Measurements from ENCODE around the gene DUSP23.

Gene DUSP23

DNA sequence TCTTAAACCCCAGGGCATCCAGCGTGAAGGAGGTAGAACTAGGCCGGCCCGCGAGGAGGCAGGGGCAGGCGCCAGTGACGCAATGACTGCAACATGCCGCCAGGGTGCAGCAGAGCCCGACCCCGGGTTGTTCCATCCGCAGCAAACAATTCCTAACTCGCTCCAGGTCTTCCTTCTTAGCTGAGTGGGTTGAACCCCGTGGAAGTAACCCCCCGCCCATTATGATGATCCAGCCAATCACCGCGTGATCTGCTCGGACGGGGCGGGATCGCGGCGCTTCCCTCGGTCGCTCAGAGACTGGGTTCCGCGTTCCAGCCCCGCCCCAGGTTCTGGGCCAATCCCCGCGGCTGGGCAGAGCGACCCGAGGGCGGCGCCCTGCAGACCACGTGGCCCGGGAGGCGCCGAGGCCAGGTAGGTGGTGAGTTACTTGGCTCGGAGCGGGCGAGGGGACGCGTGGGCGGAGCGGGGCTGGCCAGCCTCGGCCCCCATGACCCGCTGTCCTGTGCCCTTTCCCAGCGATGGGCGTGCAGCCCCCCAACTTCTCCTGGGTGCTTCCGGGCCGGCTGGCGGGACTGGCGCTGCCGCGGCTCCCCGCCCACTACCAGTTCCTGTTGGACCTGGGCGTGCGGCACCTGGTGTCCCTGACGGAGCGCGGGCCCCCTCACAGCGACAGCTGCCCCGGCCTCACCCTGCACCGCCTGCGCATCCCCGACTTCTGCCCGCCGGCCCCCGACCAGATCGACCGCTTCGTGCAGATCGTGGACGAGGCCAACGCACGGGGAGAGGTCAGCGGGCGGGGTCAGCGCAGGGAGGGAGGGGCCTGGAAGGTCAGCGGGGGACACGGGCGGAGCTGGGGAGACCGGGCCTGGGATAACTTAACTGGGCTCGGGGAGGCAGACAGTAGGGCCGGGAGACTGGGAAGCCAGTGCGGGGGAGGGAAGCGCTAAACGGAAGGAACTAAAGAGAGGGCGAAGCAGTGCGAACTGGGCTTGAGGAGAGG lies at the start of gene DUSP23:
Gene DUSP23 (plus strand): TSS at position 380 of the 1,000 bp plus-strand sequence. CDS start 139 bp downstream, at position 519.
- TF ChIP-seq CTCF (conservative IDR thresholded peaks at IDR 0.05; ENCODE audit: low read depth, low read length) = peak; percentile 86
- DNase-seq (ENCODE audit: low read depth) = peak; percentile 94
- H3K4me3 ChIP-seq (ENCODE audit: low read length) = peak within 1 kb of the TSS; percentile 61

- no peak for DNase-seq (ENCODE audit: low read depth)
- no peak for TF ChIP-seq CTCF (conservative IDR thresholded peaks at IDR 0.05; ENCODE audit: low read depth, low read length)
- H3K4me3 ChIP-seq (ENCODE audit: low read length) = no peak overlapping the region
Observed at GRCh38 chr1:159737238-159737916, 43.4 kb upstream of the DUSP23 start.

DNA sequence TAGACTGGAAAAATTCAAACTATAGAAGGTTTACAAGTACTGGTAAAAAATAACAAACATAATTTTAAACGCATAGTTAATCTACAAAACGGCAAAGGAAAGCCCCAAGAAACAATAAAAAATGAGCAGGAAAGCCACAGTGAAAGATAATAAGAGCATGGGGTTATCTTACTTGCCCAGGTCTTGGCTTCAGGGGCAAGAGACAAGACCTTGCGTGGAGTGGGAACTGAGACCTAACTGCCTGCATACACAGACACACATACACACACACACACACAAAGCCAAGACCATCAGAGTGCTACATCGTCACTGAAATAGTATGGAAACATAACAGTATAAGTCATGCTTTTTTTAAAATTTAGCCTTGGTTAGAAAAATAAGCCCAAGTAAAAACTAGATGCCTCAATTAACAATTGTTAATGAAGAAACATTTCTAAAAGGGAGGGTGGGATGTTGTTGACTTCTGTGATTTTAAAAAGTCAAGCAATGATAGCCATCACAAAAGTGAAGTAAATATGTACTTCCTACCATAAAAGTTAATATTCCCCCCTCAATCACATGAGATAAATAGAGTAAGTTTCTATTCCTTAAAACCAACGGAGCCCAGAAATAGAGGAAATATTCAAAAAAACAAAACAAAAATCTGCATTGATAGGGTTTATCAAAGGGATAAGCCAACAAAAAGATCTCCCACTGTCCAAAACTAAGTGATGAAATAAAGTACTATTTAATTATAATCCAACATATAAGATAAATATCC lies 36.9 kb upstream of the DUSP23 start:
- DNase-seq (ENCODE audit: low read depth) = no peak
- no peak overlapping the region for H3K4me3 ChIP-seq (ENCODE audit: low read length)
- TF ChIP-seq CTCF (conservative IDR thresholded peaks at IDR 0.05; ENCODE audit: low read depth, low read length) = no peak

DNA sequence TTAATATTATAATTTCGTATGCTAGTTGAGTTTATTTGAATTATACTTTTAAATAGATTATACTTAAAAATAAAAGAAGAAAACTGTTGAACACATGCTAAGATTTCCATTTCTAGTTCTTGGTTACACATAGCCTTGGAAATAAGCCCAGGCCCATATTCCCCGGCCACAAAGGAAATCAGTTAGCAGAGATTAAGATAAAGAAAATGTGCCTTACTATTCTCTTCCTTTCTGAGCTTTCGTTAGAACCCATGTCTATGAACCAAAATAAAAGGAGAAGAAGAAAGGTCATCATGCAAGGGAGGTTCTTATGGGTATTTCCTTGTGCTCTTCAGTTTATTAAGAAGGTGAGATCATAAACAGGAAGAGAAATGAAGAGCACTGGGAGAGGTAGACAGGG lies 34.1 kb upstream of the DUSP23 start:
- no peak overlapping the region for H3K4me3 ChIP-seq (ENCODE audit: low read length)
- no peak for DNase-seq (ENCODE audit: low read depth)
- TF ChIP-seq CTCF (conservative IDR thresholded peaks at IDR 0.05; ENCODE audit: low read depth, low read length) = no peak

DNA sequence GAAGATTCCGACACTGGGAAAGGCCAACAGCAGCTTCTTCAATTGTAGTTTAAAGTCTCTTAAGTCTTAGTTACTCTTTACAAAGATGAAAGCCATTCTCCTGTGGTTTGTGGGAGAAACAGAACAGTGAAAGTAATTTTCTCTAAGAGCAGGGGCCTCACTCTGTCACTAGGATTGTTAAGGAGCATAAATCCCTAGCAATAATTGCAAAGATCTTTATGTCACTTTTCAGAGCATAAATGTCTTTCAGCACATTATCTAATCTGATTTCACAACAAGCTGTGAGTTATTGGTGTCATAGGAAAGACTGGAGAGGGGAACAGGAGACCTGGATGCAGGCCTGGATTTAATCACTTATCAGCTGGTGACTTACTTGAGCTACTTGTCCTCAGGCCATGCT lies 32.4 kb upstream of the DUSP23 start:
- H3K4me3 ChIP-seq (ENCODE audit: low read length) = no peak overlapping the region
- no peak for DNase-seq (ENCODE audit: low read depth)
- no peak for TF ChIP-seq CTCF (conservative IDR thresholded peaks at IDR 0.05; ENCODE audit: low read depth, low read length)

DNA sequence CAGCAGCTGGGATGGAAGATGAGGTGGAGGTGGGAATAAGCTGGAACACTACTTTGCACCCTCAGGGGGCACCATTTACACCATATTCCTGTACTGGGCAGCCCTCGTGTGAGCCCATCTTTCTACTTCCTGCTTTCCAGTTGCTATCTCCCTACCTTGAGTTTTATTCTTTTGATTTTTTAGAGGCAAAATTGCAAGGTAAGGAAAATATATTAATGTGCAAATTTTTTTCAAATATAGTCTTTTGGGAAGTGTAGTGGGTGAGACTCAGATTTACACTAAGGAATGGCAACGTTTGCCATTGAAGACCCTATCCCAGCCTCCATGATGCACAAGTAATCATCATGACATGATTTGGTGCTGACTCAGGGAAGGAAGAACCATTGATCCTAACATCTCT lies 31.1 kb upstream of the DUSP23 start:
- no peak for TF ChIP-seq CTCF (conservative IDR thresholded peaks at IDR 0.05; ENCODE audit: low read depth, low read length)
- DNase-seq (ENCODE audit: low read depth) = no peak
- H3K4me3 ChIP-seq (ENCODE audit: low read length) = no peak overlapping the region

Data from retinal pigment epithelial cell (primary cell).